CD14-positive monocyte (primary cell): Measurements from ENCODE around the gene DRP2. TPM values are rescaled to one million over a fixed set of nuclear protein-coding genes. Genes with fewer than 3 reads are reported as not detected.
A peak's percentile ranks its signal among the peaks of the same experiment; 100 is the strongest.

Source experiments
- DNase-seq, 3 donors: peaks; one replicate each; pipeline ENCODE4 v3.0.0-alpha.2; 2011 to 2022
- H2AFZ ChIP-seq: 2 replicates; pipeline ENCODE4 v1.6.0; 2012; ENCODE audit warnings: mild to moderate bottlenecking, low read depth, low read length, inconsistent platforms; ENCODE audit not compliant: insufficient read depth, poor library complexity, severe bottlenecking
- H3K27ac ChIP-seq, 2 donors: 1 replicate in 1 of 2; 2 replicates in 1 of 2; pipeline ENCODE4 v1.5.1; 2012 to 2013; ENCODE audit warnings: low read length in 2 of 2, control low read depth in 1 of 2, inconsistent platforms in 1 of 2, low read depth in 1 of 2, mild to moderate bottlenecking in 1 of 2
- H3K27me3 ChIP-seq, 2 donors: one replicate each; pipeline versions ENCODE4 v1.6.0 to v1.6.1; 2011 to 2013; ENCODE audit warnings: low read length in 2 of 2; ENCODE audit not compliant: control insufficient read depth in 2 of 2, insufficient read depth in 2 of 2
- H3K36me3 ChIP-seq, 2 donors: replicated peaks in 1 of 2; 1 replicate in 1 of 2; 2 replicates in 1 of 2; pipeline versions ENCODE4 v1.5.1 to v1.6.1; 2012 to 2013; ENCODE audit warnings: low read length in 2 of 2, control low read depth in 1 of 2, inconsistent platforms in 1 of 2, mild to moderate bottlenecking in 1 of 2; ENCODE audit not compliant: insufficient read depth in 2 of 2, control insufficient read depth in 1 of 2
- H3K4me1 ChIP-seq, 2 donors: 1 replicate in 1 of 2; 2 replicates in 1 of 2; pipeline versions ENCODE4 v1.5.1 to v1.6.1; 2012 to 2013; ENCODE audit warnings: low read length in 2 of 2, control low read depth in 1 of 2, inconsistent platforms in 1 of 2, mild to moderate bottlenecking in 1 of 2, moderate library complexity in 1 of 2; ENCODE audit not compliant: insufficient read depth in 2 of 2, control insufficient read depth in 1 of 2
- H3K4me2 ChIP-seq: replicated peaks from 2 replicates; pipeline ENCODE3; 2012; ENCODE audit warnings: low read length, moderate library complexity, mild to moderate bottlenecking; ENCODE audit not compliant: poor library complexity, severe bottlenecking; ENCODE audit errors: extremely low read depth
- H3K4me3 ChIP-seq, 3 experiments: fragments of 200-600 bp in 1 of 3; sonication (generic) in 1 of 3; replicated peaks in 1 of 3; 1 replicate in 2 of 3; 2 replicates in 1 of 3; pipeline ENCODE4 v1.5.1; 2011 to 2013; ENCODE audit warnings: low read length in 3 of 3, mild to moderate bottlenecking in 3 of 3, control low read depth in 2 of 3, low read depth in 2 of 3, inconsistent platforms in 1 of 3, moderate library complexity in 1 of 3
- H3K79me2 ChIP-seq: 2 replicates; pipeline ENCODE4 v1.6.0; 2012; ENCODE audit warnings: mild to moderate bottlenecking, control low read depth, inconsistent platforms, low read length, moderate library complexity; ENCODE audit not compliant: insufficient read depth
- H3K9ac ChIP-seq: 2 replicates; pipeline ENCODE4 v1.6.0; 2017; ENCODE audit warnings: low read length, mild to moderate bottlenecking; ENCODE audit not compliant: insufficient read depth, poor library complexity, severe bottlenecking
- H3K9me3 ChIP-seq, 2 donors: replicated peaks in 1 of 2; 1 replicate in 1 of 2; 2 replicates in 1 of 2; pipeline versions ENCODE4 v1.5.1 to v1.6.1; 2012 to 2013; ENCODE audit warnings: low read length in 2 of 2, control low read depth in 1 of 2; ENCODE audit not compliant: control insufficient read depth in 1 of 2, insufficient read depth in 1 of 2
- H4K20me1 ChIP-seq: 2 replicates; pipeline ENCODE4 v1.6.0; 2012; ENCODE audit warnings: mild to moderate bottlenecking, low read length, control low read depth, moderate library complexity; ENCODE audit not compliant: insufficient read depth
- H3K27ac Mint-ChIP-seq, 7 donors: one replicate each; pipeline ENCODE4 v1.8.0; 2020; ENCODE audit warnings: mild to moderate bottlenecking in 7 of 7, mixed read lengths in 7 of 7, moderate library complexity in 6 of 7, inconsistent platforms in 2 of 7
- H3K27me3 Mint-ChIP-seq, 3 donors: one replicate each; pipeline ENCODE4 v1.8.0; 2021 to 2022; ENCODE audit warnings: low read depth in 3 of 3, mild to moderate bottlenecking in 3 of 3, mixed read lengths in 3 of 3, moderate library complexity in 3 of 3, inconsistent platforms in 1 of 3
- H3K36me3 Mint-ChIP-seq, 2 donors: one replicate each; pipeline ENCODE4 v1.8.0; 2020; ENCODE audit warnings: mixed read lengths in 2 of 2, inconsistent platforms in 1 of 2, mild to moderate bottlenecking in 1 of 2
- H3K4me1 Mint-ChIP-seq: one replicate; pipeline ENCODE4 v1.8.0; 2020; ENCODE audit warnings: mild to moderate bottlenecking, mixed read lengths
- H3K4me3 Mint-ChIP-seq, 2 donors: one replicate each; pipeline ENCODE4 v1.8.0; 2020; ENCODE audit warnings: mild to moderate bottlenecking in 2 of 2, mixed read lengths in 2 of 2, moderate library complexity in 1 of 2
- H3K9me3 Mint-ChIP-seq, 7 donors: one replicate each; pipeline ENCODE4 v1.8.0; 2020 to 2022; ENCODE audit warnings: mixed read lengths in 7 of 7, mild to moderate bottlenecking in 6 of 7, moderate library complexity in 6 of 7, inconsistent platforms in 2 of 7
- CTCF ChIP-seq: fragments of 200-600 bp; IDR thresholded peaks from one replicate; pipeline ENCODE4 v1.8.0; 2022; ENCODE audit warnings: antibody characterized with exemption, mild to moderate bottlenecking
- WGBS: methylation state at CpG from one replicate; pipeline ENCODE4 v1.1.5; 2013; ENCODE audit warnings: missing lambda C conversion rate; ENCODE audit not compliant: insufficient coverage; 5-methylcytosine and 5-hydroxymethylcytosine counted together
- intact Hi-C, 2 donors: fragments of 100-400 bp; cut with micrococcal nuclease; formaldehyde crosslinking; loops; one replicate each; pipeline versions ENCODE4 v1.15.0 to v1.15.1; 2023
- polyA plus RNA-seq, 3 donors: library from polyadenylated mRNA; depleted of rRNA in 1 of 3; unstranded in 2 of 3; stranded (reverse) in 1 of 3; fragments of 300-500 nt in 2 of 3; fragments of >200 nt in 1 of 3; fragmentation: Illumina TruSeq in 2 of 3; gene quantifications; 1 replicate in 2 of 3; 2 replicates in 1 of 3; pipeline ENCODE4 v1.2.3, GENCODE V29; 2012 to 2021

The DRP2 gene
- polyA plus RNA-seq, 3 donors, result not detected

GRCh38 chrX:101232316-101232715 lies 12.7 kb downstream of the DRP2 start:
- no CpG with 5 or more reads among the region's 5 CpGs for WGBS
- Mint-ChIP-seq H3K4me3 (no peak overlapping the region), H3K36me3 (no peaks in the 10 kb centered on the region), H3K27me3 (peaks cover 0 to 2% (median 0%) of the 10 kb centered on the region in 3 donors), H3K4me1 (peaks cover 3% of the 10 kb centered on the region), H3K9me3 (peaks cover 0 to 2% (median 0%) of the 10 kb centered on the region in 7 donors), H3K27ac (no peak overlapping the region)
- Histone ChIP-seq H3K4me2 (no peak overlapping the region), H3K79me2 (no peaks in the 10 kb centered on the region), H3K27me3 (no peaks in the 10 kb centered on the region), H4K20me1 (no peaks in the 10 kb centered on the region), H3K9me3 (no peaks in the 10 kb centered on the region), H3K36me3 (no peaks in the 10 kb centered on the region), H3K27ac (no peak overlapping the region), H3K4me1 (no peaks in the 10 kb centered on the region), H2AFZ (no peak overlapping the region), H3K9ac (no peak overlapping the region), H3K4me3 (no peak overlapping the region)
- intact Hi-C loops, result no loop called here
- no peak for TF ChIP-seq CTCF
- no peak for DNase-seq

- H3K27me3 ChIP-seq, result no peaks in the 10 kb centered on the region
- H3K4me3 ChIP-seq, result no peak overlapping the region
- H3K27ac Mint-ChIP-seq, result peak overlapping the region in 1 of 7 donors; percentile 52
- no peaks in the 10 kb centered on the region for H3K36me3 ChIP-seq
- intact Hi-C loops, result no loop called here
- no peak overlapping the region for H3K4me2 ChIP-seq
- H3K4me3 Mint-ChIP-seq, result no peak overlapping the region
- no peak for DNase-seq
- TF ChIP-seq CTCF, result no peak
- H3K4me1 Mint-ChIP-seq, result peaks cover 3% of the 10 kb centered on the region
- H3K9me3 Mint-ChIP-seq, result peaks cover 0 to under 1% (median 0%) of the 10 kb centered on the region in 7 donors
- no peak overlapping the region for H2AFZ ChIP-seq
- no peaks in the 10 kb centered on the region for H3K36me3 Mint-ChIP-seq
- H3K27me3 Mint-ChIP-seq, result no peaks in the 10 kb centered on the region
- H3K4me1 ChIP-seq, result no peaks in the 10 kb centered on the region
- no peak overlapping the region for H3K27ac ChIP-seq
- H3K9me3 ChIP-seq, result no peaks in the 10 kb centered on the region
- no peak overlapping the region for H3K9ac ChIP-seq
- H3K79me2 ChIP-seq, result no peaks in the 10 kb centered on the region
- no peaks in the 10 kb centered on the region for H4K20me1 ChIP-seq
- no CpG with 5 or more reads among the region's 2 CpGs for WGBS
Observed at GRCh38 chrX:101237041-101237440, 17.5 kb downstream of the DRP2 start.
